ENCODE measurements around the gene COL9A1. TPM values are rescaled to one million over a fixed set of nuclear protein-coding genes. Genes with fewer than 3 reads are reported as not detected.
"Not testable (repeated sequence)": the region's sequence is repeated elsewhere in the genome, so short reads cannot be mapped to it uniquely, and the experiment has no call there.

COL9A1 gene
- polyA plus RNA-seq, 1 of the 3 experiments (the other 2 are of a cell fraction): 0.05 TPM

GRCh38 chr6:70308142-70308541 is 5.3 kb upstream of the COL9A1 start:
- H3K4me2 ChIP-seq; H3K9me2 ChIP-seq; H3K4me1 ChIP-seq (ENCODE audit: control insufficient read depth in 1 of 2, insufficient read depth in 2 of 2, low read depth in 1 of 2, low read length in 1 of 2); H3K4me3 ChIP-seq (ENCODE audit: low read depth in 2 of 2, low read length in 1 of 2); H2AFZ ChIP-seq (ENCODE audit: low read depth); DNase-seq; H3K36me3 ChIP-seq (replicated peaks in 1 of 2; ENCODE audit: control insufficient read depth in 1 of 2, insufficient read depth in 2 of 2, low read length in 1 of 2); H3K27ac ChIP-seq (ENCODE audit: low read depth in 2 of 2, low read length in 1 of 2); H3K27me3 ChIP-seq (ENCODE audit: insufficient read depth); H3F3A ChIP-seq (replicated peaks; ENCODE audit: insufficient read depth); POLR2A ChIA-PET; H3K9ac ChIP-seq; H3K9me3 ChIP-seq; H3K79me2 ChIP-seq (ENCODE audit: insufficient read depth); H4K20me1 ChIP-seq (ENCODE audit: insufficient read depth): not testable (repeated sequence)
- CTCF ChIA-PET: interaction anchor here (0.8 to 9.4 kb wide), 10 partner anchors 17 to 714 kb away, joined by 3 to 321 read pairs (median 8); no protein-coding TSS in a partner anchor
- TF ChIP-seq, protein P1, sequence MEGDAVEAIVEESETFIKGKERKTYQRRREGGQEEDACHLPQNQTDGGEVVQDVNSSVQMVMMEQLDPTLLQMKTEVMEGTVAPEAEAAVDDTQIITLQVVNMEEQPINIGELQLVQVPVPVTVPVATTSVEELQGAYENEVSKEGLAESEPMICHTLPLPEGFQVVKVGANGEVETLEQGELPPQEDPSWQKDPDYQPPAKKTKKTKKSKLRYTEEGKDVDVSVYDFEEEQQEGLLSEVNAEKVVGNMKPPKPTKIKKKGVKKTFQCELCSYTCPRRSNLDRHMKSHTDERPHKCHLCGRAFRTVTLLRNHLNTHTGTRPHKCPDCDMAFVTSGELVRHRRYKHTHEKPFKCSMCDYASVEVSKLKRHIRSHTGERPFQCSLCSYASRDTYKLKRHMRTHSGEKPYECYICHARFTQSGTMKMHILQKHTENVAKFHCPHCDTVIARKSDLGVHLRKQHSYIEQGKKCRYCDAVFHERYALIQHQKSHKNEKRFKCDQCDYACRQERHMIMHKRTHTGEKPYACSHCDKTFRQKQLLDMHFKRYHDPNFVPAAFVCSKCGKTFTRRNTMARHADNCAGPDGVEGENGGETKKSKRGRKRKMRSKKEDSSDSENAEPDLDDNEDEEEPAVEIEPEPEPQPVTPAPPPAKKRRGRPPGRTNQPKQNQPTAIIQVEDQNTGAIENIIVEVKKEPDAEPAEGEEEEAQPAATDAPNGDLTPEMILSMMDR (IDR thresholded peaks at IDR 0.05): peak; percentile 47

DNA sequence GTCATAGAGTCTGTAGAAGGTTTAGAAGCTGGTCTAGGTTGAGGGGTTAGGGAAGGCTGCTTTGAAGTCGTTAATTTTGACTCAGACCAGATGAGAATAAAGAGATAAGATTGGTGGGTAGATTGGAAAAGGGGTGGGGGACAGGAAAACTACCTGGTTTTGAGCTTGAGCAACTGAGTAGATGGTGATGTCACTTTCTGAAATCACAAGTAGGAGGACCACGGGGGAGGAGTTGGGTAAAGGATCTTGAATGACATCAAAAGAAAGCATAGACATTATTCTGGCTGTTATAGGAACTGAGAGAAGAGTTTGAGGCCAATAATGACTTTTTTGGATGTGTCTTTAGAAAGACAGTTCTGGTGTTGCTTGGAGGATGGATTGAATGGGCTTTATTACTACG is 4.1 kb upstream of the COL9A1 start:
- Histone ChIP-seq H3K9ac (no peak overlapping the region), H3K27me3 (ENCODE audit: insufficient read depth) (no peaks in the 10 kb centered on the region; the same call in 1 of the 2 replicates), H3K4me1 (ENCODE audit: control insufficient read depth in 1 of 2, insufficient read depth in 2 of 2, low read depth in 1 of 2, low read length in 1 of 2) (no peaks in the 10 kb centered on the region), H3K4me2 (no peak overlapping the region), H3K36me3 (replicated peaks in 1 of 2; ENCODE audit: control insufficient read depth in 1 of 2, insufficient read depth in 2 of 2, low read length in 1 of 2) (no peaks in the 10 kb centered on the region), H3K27ac (ENCODE audit: low read depth in 2 of 2, low read length in 1 of 2) (no peak overlapping the region), H2AFZ (ENCODE audit: low read depth) (no peak overlapping the region), H3K4me3 (ENCODE audit: low read depth in 2 of 2, low read length in 1 of 2) (no peak overlapping the region), H4K20me1 (ENCODE audit: insufficient read depth) (no peaks in the 10 kb centered on the region), H3K9me2 (no peaks in the 10 kb centered on the region), H3F3A (replicated peaks; ENCODE audit: insufficient read depth) (no peaks in the 10 kb centered on the region), H3K9me3 (no peaks in the 10 kb centered on the region), H3K79me2 (ENCODE audit: insufficient read depth) (no peaks in the 10 kb centered on the region)
- CTCF ChIA-PET: interaction anchor here (0.9 to 6.4 kb wide), 6 partner anchors 11 to 86 kb away, joined by 3 to 75 read pairs (median 3); no protein-coding TSS in a partner anchor
- POLR2A ChIA-PET: no interaction called here
- no peak for DNase-seq
- 15% methylated on average over 3 of the region's 3 CpGs for WGBS (ENCODE audit: low lambda C conversion rate)
- no peak for TF ChIP-seq POLR2AphosphoS5 (IDR thresholded peaks at IDR 0.05; ENCODE audit: low read depth, low read length)
- TF ChIP-seq ZBTB33 (IDR thresholded peaks at IDR 0.05; ENCODE audit: borderline replicate concordance, low read depth): no peak
- no peak for TF ChIP-seq MXI1 (IDR thresholded peaks at IDR 0.05; ENCODE audit: low read depth, low read length)
- no peak for TF ChIP-seq EP300 (IDR thresholded peaks at IDR 0.05; ENCODE audit: borderline replicate concordance in 1 of 2, low read depth in 1 of 2, low read length in 1 of 2)
- no peak for TF ChIP-seq SIN3A (IDR thresholded peaks at IDR 0.05; ENCODE audit: borderline replicate concordance, low read depth, low read length)
- TF ChIP-seq, protein P2, sequence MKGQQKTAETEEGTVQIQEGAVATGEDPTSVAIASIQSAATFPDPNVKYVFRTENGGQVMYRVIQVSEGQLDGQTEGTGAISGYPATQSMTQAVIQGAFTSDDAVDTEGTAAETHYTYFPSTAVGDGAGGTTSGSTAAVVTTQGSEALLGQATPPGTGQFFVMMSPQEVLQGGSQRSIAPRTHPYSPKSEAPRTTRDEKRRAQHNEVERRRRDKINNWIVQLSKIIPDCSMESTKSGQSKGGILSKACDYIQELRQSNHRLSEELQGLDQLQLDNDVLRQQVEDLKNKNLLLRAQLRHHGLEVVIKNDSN (IDR thresholded peaks at IDR 0.05; ENCODE audit: borderline replicate concordance, low read depth): no peak
- TF ChIP-seq RAD21 (IDR thresholded peaks at IDR 0.05; ENCODE audit: low read length): no peak
- TF ChIP-seq RCOR1 (IDR thresholded peaks at IDR 0.05; ENCODE audit: low read length): no peak
- no peak for TF ChIP-seq CHD2 (IDR thresholded peaks at IDR 0.05; ENCODE audit: low read length, partially characterized antibody)
- TF ChIP-seq NRF1 (IDR thresholded peaks at IDR 0.05; ENCODE audit: low read depth, low read length): no peak
- TF ChIP-seq TEAD4 (IDR thresholded peaks at IDR 0.05; ENCODE audit: borderline replicate concordance, insufficient read depth): no peak
- no peak for TF ChIP-seq SMC3 (IDR thresholded peaks at IDR 0.05; ENCODE audit: low read depth, low read length)
- no peak for TF ChIP-seq TCF12 (IDR thresholded peaks at IDR 0.05)
- no peak for TF ChIP-seq RXRA (IDR thresholded peaks at IDR 0.05; ENCODE audit: borderline replicate concordance, low read depth)
- no peak for TF ChIP-seq TAF1 (IDR thresholded peaks at IDR 0.05; ENCODE audit: borderline replicate concordance, low read depth, low read length)
